Activated naive CD8-positive, alpha-beta T cell treated with anti-CD3 and anti-CD28 coated beads, Interleukin-2, amount 50 U/mL, for 16 hours (primary cell): ENCODE data around the gene MYOF.
"Not testable (repeated sequence)": the region's sequence is repeated elsewhere in the genome, so short reads cannot be mapped to it uniquely, and the experiment has no call there.

Experiments used
- DNase-seq: peaks from one replicate; pipeline ENCODE4 v3.0.0-alpha.2; 2020; ENCODE audit warnings: low read depth, low spot score

The MYOF gene

GRCh38 chr10:93422118-93422517, 60.0 kb downstream of the MYOF start:
- DNase-seq: no peak

GRCh38 chr10:93420944-93421825, 60.9 kb downstream of the MYOF start:
- DNase-seq: no peak

GRCh38 chr10:93420091-93420490, 62.0 kb downstream of the MYOF start:
- DNase-seq: no peak

GRCh38 chr10:93419016-93419415, 63.1 kb downstream of the MYOF start:
- not testable (repeated sequence) for DNase-seq

GRCh38 chr10:93417921-93418320, 64.2 kb downstream of the MYOF start:
- no peak for DNase-seq

GRCh38 chr10:93417266-93417665, 64.9 kb downstream of the MYOF start:
- DNase-seq: no peak

GRCh38 chr10:93416824-93417223, 65.3 kb downstream of the MYOF start:
- DNase-seq: no peak

- no peak for DNase-seq
These were observed 66.4 kb downstream of the MYOF start for GRCh38 chr10:93415693-93416092.

GRCh38 chr10:93413252-93413689, 68.9 kb downstream of the MYOF start:
- no peak for DNase-seq

GRCh38 chr10:93412801-93413200, 69.3 kb downstream of the MYOF start:
- no peak for DNase-seq

- no peak for DNase-seq
These were observed 71.3 kb downstream of the MYOF start for GRCh38 chr10:93410697-93411348.

- DNase-seq: no peak
These were observed 73.4 kb downstream of the MYOF start for GRCh38 chr10:93408783-93409182.

- DNase-seq: no peak
These were observed 75.6 kb downstream of the MYOF start for GRCh38 chr10:93406364-93407145.

GRCh38 chr10:93404048-93404354, 78.1 kb downstream of the MYOF start:
- no peak for DNase-seq

- DNase-seq: no peak
These were observed 78.7 kb downstream of the MYOF start for GRCh38 chr10:93403152-93404047.

- no peak for DNase-seq
These were observed 79.9 kb downstream of the MYOF start for GRCh38 chr10:93402192-93402591.

GRCh38 chr10:93398528-93398927, 83.6 kb downstream of the MYOF start:
- no peak for DNase-seq

- no peak for DNase-seq
These were observed 85.1 kb downstream of the MYOF start for GRCh38 chr10:93397020-93397419.

GRCh38 chr10:93393211-93393610, 88.9 kb downstream of the MYOF start:
- DNase-seq: no peak

GRCh38 chr10:93392121-93392520, 90.0 kb downstream of the MYOF start:
- no peak for DNase-seq

- DNase-seq: no peak
These were observed 91.6 kb downstream of the MYOF start for GRCh38 chr10:93390306-93391090.
